Measurements from ENCODE around the gene TMEM11.
"Not testable (repeated sequence)": the region's sequence is repeated elsewhere in the genome, so short reads cannot be mapped to it uniquely, and the experiment has no call there.

Gene TMEM11

GRCh38 chr17:21242026-21242697, 28.2 kb upstream of the TMEM11 start:
- DNase-seq, result no peak

GRCh38 chr17:21241564-21241963, 27.6 kb upstream of the TMEM11 start:
- no peak for DNase-seq

GRCh38 chr17:21240369-21241055, 26.6 kb upstream of the TMEM11 start:
- no peak for DNase-seq

- DNase-seq, result no peak
Measured at GRCh38 chr17:21239680-21240368, 25.9 kb upstream of the TMEM11 start.

GRCh38 chr17:21235921-21236320, 22.0 kb upstream of the TMEM11 start:
- no peak for DNase-seq

GRCh38 chr17:21233581-21234347, 19.8 kb upstream of the TMEM11 start:
- DNase-seq, result no peak

GRCh38 chr17:21232033-21232749, 18.2 kb upstream of the TMEM11 start:
- no peak for DNase-seq

GRCh38 chr17:21231533-21231932, 17.6 kb upstream of the TMEM11 start:
- DNase-seq, result no peak

GRCh38 chr17:21228845-21229244, 14.9 kb upstream of the TMEM11 start:
- DNase-seq, result no peak

- DNase-seq, result no peak
Measured at GRCh38 chr17:21228111-21228510, 14.2 kb upstream of the TMEM11 start.

GRCh38 chr17:21227277-21227676, 13.3 kb upstream of the TMEM11 start:
- DNase-seq, result not testable (repeated sequence)

GRCh38 chr17:21223086-21223485, 9.1 kb upstream of the TMEM11 start:
- DNase-seq, result no peak

- no peak for DNase-seq
Measured at GRCh38 chr17:21218831-21219380, 4.9 kb upstream of the TMEM11 start.

- DNase-seq, result no peak
Measured at GRCh38 chr17:21218101-21218500, 4.1 kb upstream of the TMEM11 start.

- DNase-seq, result no peak
Measured at GRCh38 chr17:21217346-21217745, 3.4 kb upstream of the TMEM11 start.

- no peak for DNase-seq
Measured at GRCh38 chr17:21215935-21216334, 2.0 kb upstream of the TMEM11 start.

- peak; percentile 22 for DNase-seq
Measured at GRCh38 chr17:21214777-21215541, 998 bp upstream of the TMEM11 start.

- DNase-seq, result no peak
Measured at GRCh38 chr17:21213638-21214014, 335 bp downstream of the TMEM11 start.

- no peak for DNase-seq
Measured at GRCh38 chr17:21212826-21213637, 929 bp downstream of the TMEM11 start.

- DNase-seq, result peak; percentile 6
Measured at GRCh38 chr17:21211825-21212479, 2.0 kb downstream of the TMEM11 start.

Data from DMS79 treated with DMSO at 0.1 percent for 48 hours (cell line).